ENCODE data around the gene DNMBP. TPM values are rescaled to one million over a fixed set of nuclear protein-coding genes. Genes with fewer than 3 reads are reported as not detected.

DNMBP gene
- total and polyA plus RNA-seq, 2 of the 8 experiments (the other 6 are each of a cell fraction or from before 2014, with no cell fraction given): 19.1 to 26.4 TPM

DNA sequence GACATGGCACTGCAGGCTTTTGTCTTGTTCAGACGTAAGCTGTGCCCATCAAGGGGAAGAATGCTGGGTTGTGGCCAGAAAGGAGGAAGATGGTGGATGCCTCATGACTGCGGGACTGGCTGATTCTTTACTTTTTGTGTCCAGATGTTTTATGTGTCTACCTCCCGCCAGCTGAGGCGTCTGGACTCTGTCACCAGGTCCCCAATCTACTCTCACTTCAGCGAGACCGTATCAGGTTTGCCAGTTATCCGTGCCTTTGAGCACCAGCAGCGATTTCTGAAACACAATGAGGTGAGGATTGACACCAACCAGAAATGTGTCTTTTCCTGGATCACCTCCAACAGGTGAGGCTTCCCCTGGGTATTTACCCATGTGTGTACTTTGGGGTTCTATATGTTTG, 173.8 kb downstream of the DNMBP start:
- Histone ChIP-seq H3K14ac (ENCODE audit: insufficient read length) (no peak overlapping the region), H2BK15ac (ENCODE audit: low read length) (no peak overlapping the region), H3K27me3 (replicated peaks in 1 of 4; ENCODE audit: control insufficient read depth in 3 of 4, extremely low read depth in 1 of 4, insufficient read depth in 3 of 4, low read length in 3 of 4) (no peaks in the 10 kb centered on the region), H4K5ac (ENCODE audit: insufficient read length, low read depth, low read length) (no peak overlapping the region), H3K23ac (ENCODE audit: insufficient read length) (no peak overlapping the region), H3K9me3 (ENCODE audit: insufficient read depth in 2 of 2, low read depth in 1 of 2, low read length in 1 of 2) (no peaks in the 10 kb centered on the region; a peak in 1 of 4 replicates), H2BK20ac (ENCODE audit: low read length) (no peak overlapping the region), H3K9ac (replicated peaks in 1 of 4; ENCODE audit: extremely low read depth in 1 of 4, low read depth in 3 of 4, low read length in 3 of 4) (no peak overlapping the region), H3K79me2 (ENCODE audit: control insufficient read depth in 1 of 2, insufficient read depth in 2 of 2, low read length in 2 of 2) (no peaks in the 10 kb centered on the region), H4K91ac (replicated peaks; ENCODE audit: insufficient read length, low read length) (no peak overlapping the region), H3K23me2 (ENCODE audit: low read depth, low read length) (no peaks in the 10 kb centered on the region), H3K4me1 (replicated peaks in 1 of 4; ENCODE audit: control insufficient read depth in 3 of 4, insufficient read depth in 4 of 4, low read length in 3 of 4) (no peaks in the 10 kb centered on the region), H3K18ac (ENCODE audit: extremely low read depth, low read length) (no peak overlapping the region), H3K4me2 (ENCODE audit: insufficient read depth in 1 of 2, low read depth in 2 of 2, low read length in 2 of 2) (no peak overlapping the region), H3K27ac (ENCODE audit: low read depth, low read length) (no peak overlapping the region), H3K36me3 (ENCODE audit: control insufficient read depth in 2 of 4, insufficient read depth in 4 of 4, low read length in 3 of 4) (no peaks in the 10 kb centered on the region), H2BK5ac (ENCODE audit: low read depth, low read length) (no peak overlapping the region), H3K4ac (replicated peaks; ENCODE audit: insufficient read length, low read depth, low read length) (no peak overlapping the region), H4K8ac (ENCODE audit: extremely low read depth, insufficient read depth, low read length) (no peak overlapping the region), H2AFZ (ENCODE audit: low read length) (no peak overlapping the region), H4K20me1 (replicated peaks in 1 of 2; ENCODE audit: control insufficient read depth in 1 of 2, insufficient read depth in 2 of 2, low read length in 2 of 2) (no peaks in the 10 kb centered on the region), H2AK5ac (ENCODE audit: low read depth, low read length) (no peak overlapping the region), H3K56ac (replicated peaks; ENCODE audit: insufficient read length, low read depth, low read length) (no peak overlapping the region), H2BK120ac (replicated peaks; ENCODE audit: low read depth, low read length) (no peak overlapping the region), H3K4me3 (ENCODE audit: extremely low read depth in 1 of 4, insufficient read depth in 2 of 4, low read depth in 3 of 4, low read length in 4 of 4) (no peak overlapping the region), H2BK12ac (ENCODE audit: low read depth, low read length) (no peak overlapping the region), H3K79me1 (ENCODE audit: low read depth, low read length) (no peaks in the 10 kb centered on the region)
- TF ChIP-seq SP4 (IDR thresholded peaks at IDR 0.05; ENCODE audit: low read length) (no peak), PHF8 (conservative IDR thresholded peaks at IDR 0.05; ENCODE audit: low read depth, low read length) (no peak), NRF1 (IDR thresholded peaks at IDR 0.05; ENCODE audit: low read depth, low read length) (no peak), GTF2F1 (IDR thresholded peaks at IDR 0.05; ENCODE audit: borderline replicate concordance, low read depth, low read length) (no peak)
- TF ChIP-seq, protein P1, sequence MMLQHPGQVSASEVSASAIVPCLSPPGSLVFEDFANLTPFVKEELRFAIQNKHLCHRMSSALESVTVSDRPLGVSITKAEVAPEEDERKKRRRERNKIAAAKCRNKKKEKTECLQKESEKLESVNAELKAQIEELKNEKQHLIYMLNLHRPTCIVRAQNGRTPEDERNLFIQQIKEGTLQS (IDR thresholded peaks at IDR 0.05; ENCODE audit: insufficient read depth, low read depth, low read length): no peak
- WGBS, 2 experiments (ENCODE audit: extremely low coverage in 1 of 2, insufficient coverage in 1 of 2, insufficient read length in 1 of 2, insufficient replicate concordance in 2 of 2, low coverage in 1 of 2, low lambda C conversion rate in 2 of 2, missing lambda C conversion rate in 1 of 2): 92% methylated on average over 8 of the region's 8 CpGs; no CpG with 5 or more reads in 1 of the 2 experiments
- FAIRE-seq (no peak), DNase-seq (ENCODE audit: low read depth in 1 of 2, low spot score in 2 of 2) (no peak)
- ChIA-PET CTCF (ENCODE audit: partially characterized antibody) (interaction anchor here (0.6 to 3.3 kb wide), 2 partner anchors 10 to 217 kb away, joined by 3 to 13 read pairs; no protein-coding TSS in a partner anchor), POLR2A (ENCODE audit: partially characterized antibody) (no interaction called here)

Data from H1 (cell line).